GM12892 (cell line): ENCODE data around the gene TAL1.

ENCODE experiments used
- DNase-seq: peaks from one replicate; pipeline ENCODE4 v3.0.0; 2011; ENCODE audit not compliant: insufficient read length
- FAIRE-seq: peaks from 2 replicates; lab custom pipeline; 2011; peaks lifted over from hg19 to GRCh38; lab: Jason Lieb, UNC
- POLR2A ChIP-seq: IDR thresholded peaks from 2 replicates; pipeline ENCODE4 v1.6.1; 2011; ENCODE audit warnings: low read depth, low read length, control low read depth
- POLR2AphosphoS5 ChIP-seq: IDR thresholded peaks from 2 replicates; pipeline ENCODE4 v1.6.1; 2011; ENCODE audit warnings: low read depth, low read length, control low read depth
- TAF1 ChIP-seq: IDR thresholded peaks from 2 replicates; pipeline ENCODE4 v1.6.1; 2011; ENCODE audit warnings: low read depth, mild to moderate bottlenecking, control low read depth, low read length, borderline replicate concordance

Gene TAL1

GRCh38 chr1:47219001-47219400, 13.0 kb downstream of the TAL1 start:
- TF ChIP-seq TAF1 (no peak), POLR2AphosphoS5 (no peak), POLR2A (no peak)
- no peak for FAIRE-seq

GRCh38 chr1:47216278-47217059, 15.6 kb downstream of the TAL1 start:
- no peak for FAIRE-seq

More at GRCh38 chr1:47219001-47219400, 13.0 kb downstream of the TAL1 start:
- no peak for DNase-seq

DNA sequence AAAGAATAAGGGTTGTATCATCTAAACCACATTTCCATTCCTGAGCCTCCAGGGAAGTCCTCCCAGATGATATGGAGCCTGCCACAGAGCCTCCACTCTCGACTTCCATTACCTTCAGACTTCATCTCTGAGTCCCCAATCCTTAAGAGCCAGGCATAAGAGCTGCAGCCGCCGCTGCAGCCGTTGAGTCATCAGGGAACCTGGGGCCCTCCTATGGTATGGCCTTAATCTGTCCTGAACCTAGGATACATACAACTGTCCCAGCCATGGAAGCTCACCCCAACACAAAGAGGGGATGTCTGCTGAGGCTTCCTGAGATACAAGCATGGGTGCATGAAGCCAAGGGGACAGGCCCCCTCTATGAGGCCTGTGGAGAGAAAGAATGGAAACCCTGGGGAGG, 16.3 kb downstream of the TAL1 start:
- DNase-seq = no peak
- FAIRE-seq = no peak
- TF ChIP-seq POLR2AphosphoS5 (no peak), TAF1 (no peak), POLR2A (no peak)

More at GRCh38 chr1:47216278-47217059, 15.6 kb downstream of the TAL1 start:
- TF ChIP-seq POLR2AphosphoS5 (no peak), POLR2A (no peak), TAF1 (no peak)
- no peak for DNase-seq

DNA sequence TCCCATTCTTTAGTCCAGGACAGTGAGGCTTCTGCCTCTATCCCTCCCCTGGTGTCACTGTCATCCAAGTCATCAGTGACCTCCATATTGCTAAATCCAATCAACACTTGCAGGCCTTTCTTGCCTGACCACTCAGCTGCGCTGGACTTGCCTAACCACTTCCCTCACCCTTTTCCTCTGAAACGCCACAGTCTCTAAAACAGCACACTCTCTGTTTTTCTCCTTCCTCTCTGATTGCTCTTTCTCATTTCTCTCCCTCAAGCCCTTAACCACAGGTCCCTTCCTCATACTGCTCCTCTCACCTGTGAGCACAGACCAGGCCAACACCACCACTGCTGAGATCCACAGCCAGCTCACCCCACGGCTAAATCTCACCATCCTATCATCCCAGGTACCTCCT, 17.5 kb downstream of the TAL1 start:
- FAIRE-seq = no peak
- DNase-seq = no peak
- no peak for TF ChIP-seq POLR2A
- TF ChIP-seq TAF1 = no peak
- TF ChIP-seq POLR2AphosphoS5 = no peak

DNA sequence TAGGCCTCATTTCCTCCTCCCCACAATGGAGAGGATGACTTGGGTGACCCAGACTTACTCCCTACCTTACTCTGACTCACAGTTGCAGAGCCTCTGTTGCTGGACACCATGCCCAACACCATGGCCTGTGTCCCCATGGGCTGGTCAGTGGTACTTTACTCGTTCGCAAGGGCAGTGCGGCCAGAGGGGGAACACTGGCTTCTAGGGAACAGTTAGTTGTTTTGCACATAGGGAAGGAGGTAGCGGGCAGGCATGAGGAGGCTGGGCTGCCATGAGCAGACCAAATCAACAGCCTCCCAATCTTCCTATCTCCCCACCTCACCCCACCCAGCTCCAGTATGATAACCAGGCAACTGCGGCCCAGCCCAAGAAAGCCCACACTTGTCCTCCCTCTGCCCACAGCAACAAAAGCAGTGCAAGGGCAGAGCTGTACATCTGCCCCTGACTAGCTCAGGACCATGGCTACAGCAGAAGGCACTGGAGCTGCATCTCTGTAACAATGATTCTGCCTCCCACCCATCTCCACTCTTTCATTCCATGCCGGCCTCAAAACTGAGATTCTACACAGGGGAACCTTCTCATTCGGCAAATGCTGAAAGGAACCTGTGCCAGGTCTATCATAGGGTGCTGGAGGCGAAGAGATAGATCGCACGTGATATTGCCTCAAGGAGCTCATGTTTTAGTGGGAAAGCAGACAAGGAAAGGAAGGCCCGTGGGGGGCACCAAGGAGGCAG, 18.6 kb downstream of the TAL1 start:
- DNase-seq (no peak), FAIRE-seq (no peak)
- TF ChIP-seq POLR2AphosphoS5 (no peak), POLR2A (no peak), TAF1 (no peak)

- no peak for FAIRE-seq
- no peak for TF ChIP-seq TAF1
- no peak for TF ChIP-seq POLR2A
- no peak for TF ChIP-seq POLR2AphosphoS5
These were observed 19.3 kb downstream of the TAL1 start for GRCh38 chr1:47212636-47213229.

GRCh38 chr1:47211796-47212269, 20.2 kb downstream of the TAL1 start:
- no peak for FAIRE-seq
- TF ChIP-seq TAF1 = no peak
- TF ChIP-seq POLR2A = no peak
- TF ChIP-seq POLR2AphosphoS5 = no peak
- no peak for DNase-seq

More at GRCh38 chr1:47212636-47213229, 19.3 kb downstream of the TAL1 start:
- no peak for DNase-seq

DNA sequence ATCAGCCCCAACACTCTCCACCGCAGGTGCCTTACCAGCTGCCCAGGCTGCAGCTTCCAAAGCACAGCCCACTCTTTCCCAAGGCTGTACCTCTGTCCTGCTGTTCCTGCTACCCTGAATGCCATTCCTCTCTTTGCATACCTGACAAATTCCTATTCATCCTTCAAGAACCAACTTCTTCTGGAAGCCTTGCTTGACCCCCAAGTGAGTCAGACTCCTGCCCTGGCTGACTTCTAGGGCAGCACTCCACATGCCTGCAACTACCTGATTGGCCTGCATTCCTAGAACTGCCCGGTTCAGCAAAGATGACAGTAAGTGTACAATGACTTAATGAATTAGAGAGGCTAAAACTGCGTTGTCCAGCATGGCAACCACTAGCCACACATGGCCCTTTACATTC, 21.4 kb downstream of the TAL1 start:
- FAIRE-seq = no peak
- TF ChIP-seq POLR2A (no peak), POLR2AphosphoS5 (no peak), TAF1 (no peak)
- no peak for DNase-seq

DNA sequence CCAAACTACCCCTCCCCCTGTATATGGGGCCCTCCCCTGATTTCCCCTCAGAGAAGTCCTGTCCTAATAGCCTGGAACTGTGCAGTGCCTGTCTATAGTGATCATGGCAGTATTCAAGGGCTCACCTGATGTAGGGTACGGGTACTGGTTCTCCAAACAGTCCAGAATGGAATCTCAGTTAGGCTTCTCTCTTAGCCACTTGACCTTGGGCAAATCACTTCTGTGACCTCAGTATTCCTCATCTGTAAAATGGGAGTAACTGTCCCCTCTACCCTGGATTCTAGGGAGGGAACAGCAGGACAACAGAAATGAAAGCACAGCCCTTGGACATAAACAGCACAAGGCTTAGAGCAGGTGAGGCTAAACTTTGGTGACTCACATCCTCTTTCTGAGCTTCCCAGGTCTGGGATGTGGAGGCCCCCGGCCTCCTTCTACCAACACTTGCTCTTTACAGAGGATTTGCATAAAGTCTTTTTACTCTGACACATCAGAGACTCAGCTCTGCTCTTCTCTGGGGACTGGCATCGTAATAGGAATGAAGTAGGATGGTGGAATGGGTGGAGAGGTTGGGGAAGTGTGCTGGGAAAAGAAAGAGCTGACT, 22.2 kb downstream of the TAL1 start:
- FAIRE-seq (no peak), DNase-seq (no peak)
- TF ChIP-seq POLR2A (no peak), POLR2AphosphoS5 (no peak), TAF1 (no peak)

DNA sequence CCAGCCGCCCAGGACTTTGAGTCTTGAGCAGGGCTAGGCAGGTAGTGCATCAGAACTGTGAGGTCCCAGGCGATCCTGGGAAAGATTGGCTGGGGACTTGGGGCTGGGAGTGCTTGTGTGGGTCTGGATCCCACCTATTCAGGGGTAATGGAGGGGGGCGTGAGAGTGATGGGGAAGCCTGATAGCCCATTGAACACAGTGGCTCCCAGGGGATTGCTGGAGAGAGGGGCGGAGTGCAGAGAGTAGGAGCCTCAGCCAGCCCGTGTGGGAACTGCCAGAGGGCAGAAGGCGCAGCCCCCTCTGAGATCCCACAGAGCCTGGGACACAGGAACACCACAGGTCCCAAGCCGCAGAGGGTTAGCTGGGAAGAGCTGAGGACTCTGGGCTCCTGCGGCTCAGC, 22.9 kb downstream of the TAL1 start:
- FAIRE-seq (no peak), DNase-seq (no peak)
- TF ChIP-seq TAF1 (no peak), POLR2A (no peak), POLR2AphosphoS5 (no peak)

DNA sequence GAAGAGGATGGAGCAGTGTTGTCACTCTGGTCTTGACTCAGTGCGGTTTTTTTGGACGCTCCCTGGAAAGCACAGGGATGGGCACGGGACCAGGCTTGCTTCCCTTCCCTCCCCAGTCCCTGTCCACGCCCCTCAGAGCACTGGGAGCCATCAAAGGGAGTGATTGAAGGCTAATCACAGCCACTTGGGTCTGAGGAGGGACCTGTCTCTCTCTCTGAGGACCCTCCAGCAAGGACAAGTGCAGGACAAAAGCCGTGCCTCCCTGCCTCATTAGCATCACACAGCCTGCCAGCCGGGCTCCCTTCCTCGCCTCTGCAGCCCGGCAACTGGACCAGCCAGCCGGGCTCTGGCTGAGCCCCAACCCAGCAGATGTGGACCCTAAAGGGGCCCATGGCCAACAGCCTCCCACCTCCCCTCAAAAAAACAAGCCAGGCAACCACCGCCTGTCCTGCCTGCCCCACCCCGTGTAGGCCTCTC, 23.6 kb downstream of the TAL1 start:
- TF ChIP-seq POLR2AphosphoS5 (no peak), TAF1 (no peak), POLR2A (no peak)
- FAIRE-seq = no peak
- DNase-seq = no peak
